H1 (cell line): ENCODE data around the gene MED10. TPM values are rescaled to one million over a fixed set of nuclear protein-coding genes. Genes with fewer than 3 reads are reported as not detected.

Experiments
- CTCF ChIA-PET: fragments of 300-600 bp; sonication (Branson Sonifier 250); formaldehyde crosslinking; loops from one replicate; lab custom pipeline; 2021; ENCODE audit not compliant: partially characterized antibody; lab: Charles Lee
- POLR2A ChIA-PET: fragments of 300-600 bp; sonication (Branson Sonifier 250); formaldehyde crosslinking; loops from one replicate; lab custom pipeline; 2021; ENCODE audit warnings: inconsistent platforms; ENCODE audit not compliant: partially characterized antibody; lab: Charles Lee
- DNase-seq, 2 experiments: peaks; one replicate each; pipeline versions ENCODE4 v3.0.0 to v3.0.0-alpha.2; 2010 to 2022; ENCODE audit warnings: low spot score in 2 of 2, low read depth in 1 of 2, mixed read lengths in 1 of 2
- FAIRE-seq: peaks from 2 replicates; lab custom pipeline; 2011; peaks lifted over from hg19 to GRCh38; lab: Jason Lieb, UNC
- H2AFZ ChIP-seq: 2 replicates; pipeline ENCODE4 v1.8.1; 2012; ENCODE audit warnings: low read length, inconsistent platforms
- H2AK5ac ChIP-seq: 2 replicates; pipeline ENCODE4 v1.6.1; 2013; ENCODE audit warnings: low read depth, low read length
- H2BK120ac ChIP-seq: replicated peaks from 2 replicates; pipeline ENCODE3; 2013; ENCODE audit warnings: low read depth, low read length, inconsistent platforms
- H2BK12ac ChIP-seq: 2 replicates; pipeline ENCODE4 v1.6.1; 2013; ENCODE audit warnings: low read depth, low read length
- H2BK15ac ChIP-seq: 2 replicates; pipeline ENCODE4 v1.6.1; 2013; ENCODE audit warnings: low read length
- H2BK20ac ChIP-seq: 2 replicates; pipeline ENCODE4 v1.6.1; 2013; ENCODE audit warnings: low read length
- H2BK5ac ChIP-seq: 2 replicates; pipeline ENCODE4 v1.6.1; 2013; ENCODE audit warnings: low read depth, low read length
- H3K14ac ChIP-seq: 2 replicates; pipeline ENCODE4 v1.6.1; 2013; ENCODE audit warnings: inconsistent platforms; ENCODE audit not compliant: insufficient read length
- H3K18ac ChIP-seq: 2 replicates; pipeline ENCODE4 v1.6.1; 2013; ENCODE audit warnings: low read length; ENCODE audit errors: extremely low read depth
- H3K23ac ChIP-seq: 2 replicates; pipeline ENCODE4 v1.6.1; 2013; ENCODE audit warnings: inconsistent platforms; ENCODE audit not compliant: insufficient read length
- H3K23me2 ChIP-seq: 2 replicates; pipeline ENCODE4 v1.6.1; 2013; ENCODE audit warnings: low read depth, low read length
- H3K27ac ChIP-seq: 2 replicates; pipeline ENCODE4 v1.6.1; 2011; ENCODE audit warnings: low read depth, low read length, inconsistent platforms
- H3K27me3 ChIP-seq, 4 experiments: replicated peaks in 1 of 4; 1 replicate in 1 of 4; 2 replicates in 3 of 4; pipeline versions ENCODE4 v1.6.1 to v1.8.1; 2011 to 2013; ENCODE audit warnings: low read length in 3 of 4, mild to moderate bottlenecking in 3 of 4, inconsistent platforms in 2 of 4, mixed read lengths in 2 of 4, moderate library complexity in 1 of 4; ENCODE audit not compliant: control insufficient read depth in 3 of 4, insufficient read depth in 3 of 4; ENCODE audit errors: extremely low read depth in 1 of 4
- H3K36me3 ChIP-seq, 4 experiments: 2 replicates each; pipeline versions ENCODE4 v1.6.1 to v1.8.1; 2011 to 2013; ENCODE audit warnings: mild to moderate bottlenecking in 4 of 4, low read length in 3 of 4, moderate library complexity in 2 of 4, control low read depth in 1 of 4, inconsistent platforms in 1 of 4; ENCODE audit not compliant: insufficient read depth in 4 of 4, control insufficient read depth in 2 of 4
- H3K4ac ChIP-seq: replicated peaks from 2 replicates; pipeline ENCODE3; 2013; ENCODE audit warnings: low read length, low read depth, mixed read lengths, inconsistent platforms; ENCODE audit not compliant: insufficient read length
- H3K4me1 ChIP-seq, 4 experiments: replicated peaks in 1 of 4; 1 replicate in 1 of 4; 2 replicates in 3 of 4; pipeline versions ENCODE4 v1.6.1 to v1.8.1; 2011 to 2013; ENCODE audit warnings: low read length in 3 of 4, inconsistent platforms in 2 of 4, mixed read lengths in 1 of 4; ENCODE audit not compliant: insufficient read depth in 4 of 4, control insufficient read depth in 3 of 4
- H3K4me2 ChIP-seq, 2 experiments: 2 replicates each; pipeline versions ENCODE4 v1.6.1 to v1.8.1; 2011 to 2013; ENCODE audit warnings: low read depth in 2 of 2, low read length in 2 of 2, control low read depth in 1 of 2, inconsistent platforms in 1 of 2, mild to moderate bottlenecking in 1 of 2; ENCODE audit not compliant: insufficient read depth in 1 of 2
- H3K4me3 ChIP-seq, 4 experiments: fragments of 200-600, 300-600 bp in 1 of 4; sonication (generic), shearing (Covaris generic), sonication (Bioruptor Twin) in 1 of 4; 2 replicates each; pipeline versions ENCODE4 v1.5.1 to v1.8.1; 2011 to 2016; ENCODE audit warnings: low read length in 4 of 4, low read depth in 3 of 4, control low read depth in 2 of 4, inconsistent platforms in 2 of 4, mild to moderate bottlenecking in 2 of 4, mixed read lengths in 1 of 4, moderate library complexity in 1 of 4; ENCODE audit not compliant: insufficient read depth in 2 of 4; ENCODE audit errors: extremely low read depth in 1 of 4
- H3K56ac ChIP-seq: replicated peaks from 2 replicates; pipeline ENCODE3; 2013; ENCODE audit warnings: low read depth, mild to moderate bottlenecking, mixed read lengths, low read length, inconsistent platforms; ENCODE audit not compliant: insufficient read length
- H3K79me1 ChIP-seq: 2 replicates; pipeline ENCODE4 v1.6.1; 2013; ENCODE audit warnings: low read depth, low read length, control low read depth
- H3K79me2 ChIP-seq, 2 experiments: 2 replicates each; pipeline versions ENCODE4 v1.6.1 to v1.8.1; 2012 to 2013; ENCODE audit warnings: low read length in 2 of 2, mild to moderate bottlenecking in 2 of 2, inconsistent platforms in 1 of 2; ENCODE audit not compliant: insufficient read depth in 2 of 2, control insufficient read depth in 1 of 2
- H3K9ac ChIP-seq, 4 experiments: replicated peaks in 1 of 4; 1 replicate in 1 of 4; 2 replicates in 3 of 4; pipeline versions ENCODE4 v1.6.1 to v1.8.1; 2011 to 2013; ENCODE audit warnings: low read depth in 3 of 4, low read length in 3 of 4, control low read depth in 2 of 4, mild to moderate bottlenecking in 2 of 4, moderate library complexity in 2 of 4, inconsistent platforms in 1 of 4; ENCODE audit errors: extremely low read depth in 1 of 4
- H3K9me3 ChIP-seq, 2 experiments: 2 replicates each; pipeline versions ENCODE4 v1.6.1 to v1.8.1; 2012 to 2013; ENCODE audit warnings: mild to moderate bottlenecking in 2 of 2, moderate library complexity in 2 of 2, control low read depth in 1 of 2, inconsistent platforms in 1 of 2, low read depth in 1 of 2, low read length in 1 of 2, mixed read lengths in 1 of 2; ENCODE audit not compliant: insufficient read depth in 2 of 2
- H4K20me1 ChIP-seq, 2 experiments: replicated peaks in 1 of 2; 2 replicates each; pipeline versions ENCODE3 to v1.8.1; 2011 to 2013; ENCODE audit warnings: inconsistent platforms in 2 of 2, low read length in 2 of 2, mild to moderate bottlenecking in 1 of 2; ENCODE audit not compliant: insufficient read depth in 2 of 2, control insufficient read depth in 1 of 2
- H4K5ac ChIP-seq: 2 replicates; pipeline ENCODE4 v1.6.1; 2013; ENCODE audit warnings: low read length, low read depth, mixed read lengths, inconsistent platforms; ENCODE audit not compliant: insufficient read length
- H4K8ac ChIP-seq: 2 replicates; pipeline ENCODE4 v1.8.0; 2013; ENCODE audit warnings: mild to moderate bottlenecking, moderate library complexity, low read length, inconsistent platforms; ENCODE audit not compliant: insufficient read depth; ENCODE audit errors: extremely low read depth
- H4K91ac ChIP-seq: replicated peaks from 2 replicates; pipeline ENCODE3; 2013; ENCODE audit warnings: low read length, mixed read lengths, inconsistent platforms; ENCODE audit not compliant: insufficient read length
- BRCA1 ChIP-seq: IDR thresholded peaks from 2 replicates; pipeline ENCODE4 v1.6.1; 2012; ENCODE audit warnings: low read depth, low read length, improper control_type of control experiment
- KDM4A ChIP-seq: IDR thresholded peaks from one replicate; pipeline ENCODE4 v1.7.1; 2012; ENCODE audit warnings: low read depth, mild to moderate bottlenecking, moderate library complexity, low read length, inconsistent platforms; ENCODE audit not compliant: severe bottlenecking
- MAFK ChIP-seq: IDR thresholded peaks from 2 replicates; pipeline ENCODE4 v1.6.1; 2012; ENCODE audit warnings: low read depth, mild to moderate bottlenecking, improper control_type of control experiment, low read length
- POU5F1 ChIP-seq: IDR thresholded peaks from 2 replicates; pipeline ENCODE4 v1.6.1; 2011; ENCODE audit warnings: low read depth, mild to moderate bottlenecking, low read length, moderate library complexity
- RBBP5 ChIP-seq: IDR thresholded peaks from 2 replicates; pipeline ENCODE4 v1.7.1; 2012; ENCODE audit warnings: low read depth, mild to moderate bottlenecking, inconsistent platforms, low read length, moderate library complexity, borderline replicate concordance
- RNF2 ChIP-seq: fragments of 200-900, 300-1000 bp; sonication (generic); IDR thresholded peaks from 2 replicates; pipeline ENCODE4 v1.7.1; 2016; ENCODE audit warnings: borderline replicate concordance, low read depth, mild to moderate bottlenecking, antibody characterized with exemption, low read length; ENCODE audit not compliant: poor library complexity, severe bottlenecking; ENCODE audit errors: missing control alignments
- SIN3A ChIP-seq, 2 experiments: IDR thresholded peaks in 1 of 2; conservative IDR thresholded peaks in 1 of 2; 2 replicates each; pipeline ENCODE4 v1.6.1; 2011 to 2012; ENCODE audit warnings: low read length in 2 of 2, improper control_type of control experiment in 1 of 2, low read depth in 1 of 2, mild to moderate bottlenecking in 1 of 2
- SRF ChIP-seq: IDR thresholded peaks from 2 replicates; pipeline ENCODE4 v1.6.1; 2011; ENCODE audit warnings: mild to moderate bottlenecking, low read depth, low read length, moderate library complexity
- WGBS, 2 experiments: shearing (Covaris generic) in 1 of 2; methylation state at CpG; one replicate each; pipeline versions ENCODE4 v1.1.6 to v1.1.7; 2013 to 2015; ENCODE audit warnings: low lambda C conversion rate in 2 of 2, mixed read lengths in 2 of 2, inconsistent platforms in 1 of 2, low coverage in 1 of 2, missing lambda C conversion rate in 1 of 2; ENCODE audit not compliant: insufficient replicate concordance in 2 of 2, insufficient coverage in 1 of 2, insufficient read length in 1 of 2; ENCODE audit errors: extremely low coverage in 1 of 2, missing lambda C conversion rate in 1 of 2; 5-methylcytosine and 5-hydroxymethylcytosine counted together
- polyA plus RNA-seq, 7 experiments: library from polyadenylated mRNA; depleted of rRNA in 3 of 7; stranded (reverse) in 5 of 7; unstranded in 2 of 7; fragments of >200 nt in 5 of 7; fragments of 200-250 nt in 2 of 7; gene quantifications; 1 replicate in 5 of 7; 2 replicates in 1 of 7; 4 replicates in 1 of 7; pipeline versions ENCODE4 v1.2.1 to v1.2.3, GENCODE V29; 2011 to 2013; ENCODE audit warnings: missing spikeins in 2 of 7, mixed read lengths in 2 of 7
- total RNA-seq: library from RNA; stranded (reverse); fragmentation: NEBNext Ultra II Directional; extraction: Animal tissue kit (Norgen Biotek cat#: 25700); gene quantifications from 2 replicates; pipeline ENCODE4 v1.2.1, GENCODE V29; 2021
- TF ChIP-seq, protein P1 (sequence below): IDR thresholded peaks from 2 replicates; pipeline ENCODE4 v1.6.1; 2012; ENCODE audit warnings: low read length, inconsistent platforms
- TF ChIP-seq, protein P2 (sequence below): IDR thresholded peaks from 2 replicates; pipeline ENCODE4 v1.6.1; 2011; ENCODE audit warnings: low read depth, mild to moderate bottlenecking, low read length; ENCODE audit not compliant: insufficient read depth

MED10 gene
- total and polyA plus RNA-seq, 2 of the 8 experiments (the other 6 are each of a cell fraction or from before 2014, with no cell fraction given): 20.1 to 23.2 TPM

DNA sequence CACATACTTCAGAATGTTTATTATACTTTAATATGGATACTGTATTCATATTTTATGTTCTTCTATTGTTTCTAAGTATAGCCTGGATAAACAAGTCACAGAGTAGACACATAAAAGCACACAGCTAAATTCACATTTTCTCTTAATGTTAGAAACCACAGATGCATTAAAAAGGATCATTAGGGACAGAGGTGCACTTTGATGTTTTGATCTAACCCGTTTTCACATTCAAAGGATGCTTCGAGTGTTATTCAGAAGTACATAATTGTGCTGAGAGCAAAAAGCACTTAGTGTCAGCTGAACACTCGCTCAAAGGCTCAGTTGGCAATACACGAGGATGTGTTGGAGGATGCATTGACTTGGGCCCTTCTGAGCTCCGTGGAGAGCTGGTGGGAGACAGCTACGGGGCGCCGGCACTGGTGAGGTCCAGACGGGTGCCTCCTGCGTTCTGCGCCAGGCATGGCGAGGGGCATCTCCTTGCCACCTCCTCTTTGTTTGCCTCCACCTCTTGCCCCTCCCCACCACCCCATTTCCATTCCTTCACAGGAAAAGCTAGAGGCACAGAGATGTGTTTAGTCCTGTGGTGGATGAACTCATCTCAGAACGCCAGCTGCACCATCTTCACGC, 35.5 kb downstream of the MED10 start:
- Histone ChIP-seq H3K4me2 (no peak overlapping the region), H3K79me1 (no peaks in the 10 kb centered on the region), H2BK15ac (no peak overlapping the region), H3K36me3 (no peaks in the 10 kb centered on the region), H3K79me2 (no peaks in the 10 kb centered on the region), H2BK12ac (no peak overlapping the region), H2BK20ac (no peak overlapping the region), H4K20me1 (no peaks in the 10 kb centered on the region), H3K27me3 (peaks cover 0 to 1% (median 0%) of the 10 kb centered on the region in 4 experiments; a peak in 1 of 7 replicates), H3K14ac (no peak overlapping the region), H3K4me1 (no peaks in the 10 kb centered on the region), H3K18ac (no peak overlapping the region), H3K4me3 (no peak overlapping the region), H2AK5ac (no peak overlapping the region), H3K23ac (no peak overlapping the region), H3K27ac (no peak overlapping the region), H4K91ac (no peak overlapping the region), H2BK5ac (no peak overlapping the region), H3K23me2 (peaks cover 3% of the 10 kb centered on the region; the same call in 1 of the 2 replicates), H2AFZ (no peak overlapping the region), H2BK120ac (no peak overlapping the region), H4K5ac (no peak overlapping the region), H3K9ac (no peak overlapping the region), H3K56ac (no peak overlapping the region), H3K9me3 (no peaks in the 10 kb centered on the region), H4K8ac (no peak overlapping the region), H3K4ac (no peak overlapping the region)
- WGBS, 2 experiments: 89% methylated on average over 14 of the region's 14 CpGs; no CpG with 5 or more reads in 1 of the 2 experiments
- POLR2A ChIA-PET: no interaction called here
- no peak for FAIRE-seq
- DNase-seq: no peak
- CTCF ChIA-PET: no interaction called here
- TF ChIP-seq KDM4A (no peak), SRF (no peak), MAFK (no peak), POU5F1 (no peak), RBBP5 (no peak), RNF2 (no peak), BRCA1 (no peak), SIN3A (conservative IDR thresholded peaks at IDR 0.05 in 1 of 2, IDR thresholded peaks at IDR 0.05 in 1 of 2; ENCODE audit: low read depth in 1 of 2, low read length in 2 of 2) (no peak)
- TF ChIP-seq, protein P1, sequence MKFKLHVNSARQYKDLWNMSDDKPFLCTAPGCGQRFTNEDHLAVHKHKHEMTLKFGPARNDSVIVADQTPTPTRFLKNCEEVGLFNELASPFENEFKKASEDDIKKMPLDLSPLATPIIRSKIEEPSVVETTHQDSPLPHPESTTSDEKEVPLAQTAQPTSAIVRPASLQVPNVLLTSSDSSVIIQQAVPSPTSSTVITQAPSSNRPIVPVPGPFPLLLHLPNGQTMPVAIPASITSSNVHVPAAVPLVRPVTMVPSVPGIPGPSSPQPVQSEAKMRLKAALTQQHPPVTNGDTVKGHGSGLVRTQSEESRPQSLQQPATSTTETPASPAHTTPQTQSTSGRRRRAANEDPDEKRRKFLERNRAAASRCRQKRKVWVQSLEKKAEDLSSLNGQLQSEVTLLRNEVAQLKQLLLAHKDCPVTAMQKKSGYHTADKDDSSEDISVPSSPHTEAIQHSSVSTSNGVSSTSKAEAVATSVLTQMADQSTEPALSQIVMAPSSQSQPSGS: no peak
- TF ChIP-seq, protein P2, sequence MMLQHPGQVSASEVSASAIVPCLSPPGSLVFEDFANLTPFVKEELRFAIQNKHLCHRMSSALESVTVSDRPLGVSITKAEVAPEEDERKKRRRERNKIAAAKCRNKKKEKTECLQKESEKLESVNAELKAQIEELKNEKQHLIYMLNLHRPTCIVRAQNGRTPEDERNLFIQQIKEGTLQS: no peak
